Stimulated activated CD8-positive, alpha-beta memory T cell treated with anti-CD3 and anti-CD28 coated beads, Interleukin-4, amount 100 ng/mL, for 1 hour (primary cell): ENCODE measurements around the gene PER3.

Experiments used
- DNase-seq, 2 donors: peaks; one replicate each; pipeline ENCODE4 v3.0.0-alpha.2; 2020; ENCODE audit warnings: low read depth in 2 of 2, low spot score in 1 of 2

PER3 gene

GRCh38 chr1:7869136-7869920 lies 85.2 kb downstream of the PER3 start:
- DNase-seq = no peak

GRCh38 chr1:7871136-7871535 lies 87.0 kb downstream of the PER3 start:
- DNase-seq = no peak

GRCh38 chr1:7873801-7874795 lies 90.0 kb downstream of the PER3 start:
- DNase-seq = no peak

- no peak for DNase-seq
Observed at GRCh38 chr1:7878027-7878426, 93.9 kb downstream of the PER3 start.

- DNase-seq = no peak
Observed at GRCh38 chr1:7879228-7879627, 95.1 kb downstream of the PER3 start.

GRCh38 chr1:7884757-7885156 lies 100.7 kb downstream of the PER3 start:
- DNase-seq = no peak

- no peak for DNase-seq
Observed at GRCh38 chr1:7885513-7886404, 101.7 kb downstream of the PER3 start.

GRCh38 chr1:7886405-7886745 lies 102.3 kb downstream of the PER3 start:
- no peak for DNase-seq

GRCh38 chr1:7888248-7889081 lies 104.4 kb downstream of the PER3 start:
- DNase-seq = no peak

GRCh38 chr1:7890853-7891252 lies 106.8 kb downstream of the PER3 start:
- no peak for DNase-seq

GRCh38 chr1:7891804-7892203 lies 107.7 kb downstream of the PER3 start:
- DNase-seq = no peak

GRCh38 chr1:7893529-7894180 lies 109.6 kb downstream of the PER3 start:
- no peak for DNase-seq
